Daoy (cell line): ENCODE results near the gene ROR2. TPM values are rescaled to one million over a fixed set of nuclear protein-coding genes. Genes with fewer than 3 reads are reported as not detected.

Experiments used
- DNase-seq: peaks from one replicate; pipeline ENCODE4 v3.0.0-alpha.2; 2015; ENCODE audit warnings: low read depth
- total RNA-seq: library from RNA; depleted of rRNA; stranded (reverse); fragments of >200 nt; shearing (Covaris generic); gene quantifications from 2 replicates; pipeline ENCODE4 v1.2.3, GENCODE V29; 2014

ROR2 gene
- total RNA-seq, 1 experiment from 2014 or later, result 1.8 TPM

GRCh38 chr9:91776409-91777291 lies 173.4 kb downstream of the ROR2 start:
- no peak for DNase-seq

DNA sequence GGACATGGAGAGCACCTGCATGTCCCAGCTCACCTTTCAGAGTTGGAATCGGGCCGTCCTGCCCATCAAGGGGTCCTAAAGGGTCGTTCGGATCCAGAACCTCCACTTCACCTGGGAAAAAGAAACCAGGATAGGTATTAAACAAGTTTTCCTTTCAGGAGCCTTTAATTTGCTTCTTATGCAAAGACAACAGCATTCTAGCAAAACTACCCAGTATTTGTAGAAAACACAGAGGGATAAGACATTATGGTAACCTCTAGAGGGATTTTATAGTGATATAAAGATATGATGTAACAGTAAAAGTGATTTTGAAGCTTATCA lies 174.4 kb downstream of the ROR2 start:
- DNase-seq, result no peak

DNA sequence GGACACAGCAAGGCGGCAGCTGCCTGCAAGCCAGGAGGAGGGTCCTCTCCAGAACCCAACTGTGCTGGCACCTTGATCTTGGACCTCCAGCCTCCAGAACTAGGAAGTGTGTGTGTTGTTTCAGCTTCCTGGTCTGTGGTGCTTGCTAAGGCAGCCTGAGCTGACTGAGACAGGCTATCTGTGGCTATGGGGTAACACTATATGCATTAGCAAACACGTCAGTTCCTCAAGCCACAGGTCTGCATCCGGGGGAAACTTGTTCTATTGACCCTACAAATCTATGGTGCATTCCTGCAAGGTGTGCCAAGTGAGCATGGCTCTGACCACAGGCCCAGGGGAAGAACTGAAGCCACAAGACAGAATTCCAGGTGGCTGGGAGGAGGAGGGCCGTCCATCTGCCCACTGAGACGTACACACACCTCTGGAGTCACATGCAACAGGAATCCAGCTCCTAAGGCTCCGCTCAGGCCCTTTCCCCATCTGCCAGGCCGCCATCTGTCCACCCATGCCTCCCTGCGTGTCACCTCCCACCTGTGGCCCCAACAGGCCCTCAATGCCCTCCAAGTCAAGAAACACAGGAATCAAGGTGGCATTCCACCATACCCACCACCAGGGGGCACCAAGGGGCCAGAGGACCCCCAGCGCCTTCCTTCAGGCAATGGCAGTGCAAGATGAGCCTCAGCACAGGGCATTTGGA lies 174.9 kb downstream of the ROR2 start:
- DNase-seq, result peak; percentile 76

DNA sequence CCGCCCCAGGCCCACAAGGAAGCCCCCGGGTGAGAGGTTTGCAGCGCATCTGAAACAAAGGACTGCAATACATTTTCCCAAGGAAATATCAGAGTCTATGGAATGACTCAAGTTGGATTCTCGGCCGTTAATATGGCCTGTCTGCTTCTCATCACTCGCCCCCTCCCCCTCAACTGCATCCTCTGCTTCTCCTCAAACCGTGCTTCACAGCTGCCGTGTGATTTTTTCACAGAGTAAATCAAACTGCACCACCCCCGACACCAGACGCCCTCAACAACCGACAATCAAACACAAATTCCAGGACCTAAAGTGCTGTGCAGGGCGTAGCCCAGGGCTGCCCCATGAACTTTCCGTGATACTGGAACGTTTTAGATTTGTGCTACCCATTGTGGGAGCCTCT lies 176.9 kb downstream of the ROR2 start:
- no peak for DNase-seq

GRCh38 chr9:91771864-91772263 lies 178.2 kb downstream of the ROR2 start:
- no peak for DNase-seq

DNA sequence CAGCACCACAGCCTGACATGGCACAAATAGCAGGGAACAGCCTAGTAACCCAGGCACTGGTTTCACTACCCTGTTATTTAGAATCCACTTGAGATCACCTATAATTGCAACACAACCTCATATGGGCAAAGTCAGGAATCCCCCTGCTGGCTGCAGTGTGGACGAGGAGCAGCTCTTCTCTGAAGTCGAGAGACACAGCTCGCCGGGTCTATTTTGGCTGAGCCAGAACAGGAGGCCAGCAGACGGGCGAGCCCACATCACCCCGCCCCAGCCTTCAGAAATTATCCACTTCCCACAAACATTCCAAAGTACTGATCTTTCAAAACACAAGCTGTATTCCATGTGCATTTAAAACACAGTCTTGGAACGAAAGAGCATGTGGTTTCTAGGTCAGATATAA lies 179.0 kb downstream of the ROR2 start:
- peak; percentile 86 for DNase-seq

DNA sequence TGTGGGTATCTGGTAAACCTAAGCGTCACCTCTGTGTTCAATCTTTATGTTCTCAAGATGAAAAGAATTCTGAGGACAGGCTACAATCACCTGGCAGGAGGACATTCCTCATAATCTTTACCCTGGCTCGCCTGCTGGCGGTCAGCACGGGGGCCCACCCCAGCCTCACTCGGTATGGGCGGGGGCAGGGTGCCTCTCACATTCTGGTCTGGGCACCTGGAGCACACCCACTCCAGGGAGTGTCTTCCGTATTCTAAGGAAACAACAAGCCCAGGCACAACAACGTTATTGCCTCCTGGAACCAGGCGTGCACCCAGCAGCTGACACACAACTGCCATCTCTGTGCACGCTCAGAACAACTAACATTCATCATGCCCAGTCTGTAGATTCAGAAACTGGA lies 179.8 kb downstream of the ROR2 start:
- DNase-seq, result no peak

GRCh38 chr9:91768977-91769916 lies 180.8 kb downstream of the ROR2 start:
- no peak for DNase-seq

GRCh38 chr9:91768507-91768906 lies 181.5 kb downstream of the ROR2 start:
- DNase-seq, result no peak

DNA sequence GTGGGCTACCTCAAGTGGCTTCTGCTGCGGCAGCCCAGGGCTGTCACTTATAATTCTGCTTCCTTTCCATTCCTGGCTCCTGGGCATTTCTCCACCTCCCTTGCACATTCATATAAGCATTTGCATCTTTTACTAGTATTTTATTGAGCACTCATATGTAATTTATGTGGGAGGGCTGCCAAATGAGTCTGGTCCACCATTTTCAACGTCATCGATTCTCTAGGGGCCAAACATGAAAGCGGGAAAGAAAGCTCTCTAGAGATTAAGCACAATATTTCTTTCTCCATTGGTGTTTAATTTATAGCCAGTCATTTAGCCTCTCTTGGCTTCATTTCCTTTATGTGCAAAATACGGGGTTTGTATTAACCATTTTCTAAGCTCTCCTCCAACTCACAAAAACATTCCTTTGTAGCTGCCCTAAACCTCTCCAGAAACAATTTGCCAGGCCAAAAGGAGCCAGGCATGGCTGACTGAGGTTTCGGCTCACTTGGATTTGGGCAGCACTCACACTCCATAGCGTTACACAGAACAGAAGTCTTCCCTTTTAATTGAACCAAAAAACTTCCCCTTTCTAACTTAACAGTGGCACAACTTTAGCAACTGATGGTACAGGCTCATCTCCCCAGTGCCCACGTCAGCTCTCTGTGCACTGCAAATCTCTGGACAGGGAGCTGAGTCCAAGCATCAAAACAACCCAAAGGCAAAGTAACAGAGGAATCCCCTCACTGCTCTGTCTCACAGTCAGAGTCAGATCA lies 183.5 kb downstream of the ROR2 start:
- DNase-seq, result no peak

- no peak for DNase-seq
Measured at GRCh38 chr9:91765296-91765695, 184.7 kb downstream of the ROR2 start.

DNA sequence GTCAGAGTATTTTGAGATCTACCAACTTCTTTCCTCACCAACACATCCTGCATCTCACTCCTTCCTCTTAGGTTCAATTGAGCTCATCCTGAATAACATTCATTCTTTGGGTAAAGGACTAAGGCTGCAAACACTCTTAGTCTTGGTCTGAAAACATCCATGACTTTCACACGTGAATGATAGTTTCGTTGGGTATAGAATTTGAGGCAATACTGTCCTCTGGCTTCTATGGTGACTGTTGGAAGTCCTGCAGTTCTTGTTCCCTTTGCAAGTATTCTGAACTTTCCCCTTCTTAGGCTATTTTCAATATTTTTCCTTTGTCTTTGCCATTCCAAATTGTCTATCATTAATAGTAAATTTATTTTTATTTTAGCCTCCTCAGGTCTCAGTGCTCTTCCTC lies 185.4 kb downstream of the ROR2 start:
- DNase-seq, result no peak

GRCh38 chr9:91761362-91761761 lies 188.7 kb downstream of the ROR2 start:
- DNase-seq, result no peak

GRCh38 chr9:91760906-91761305 lies 189.1 kb downstream of the ROR2 start:
- DNase-seq, result no peak

GRCh38 chr9:91758491-91758981 lies 191.5 kb downstream of the ROR2 start:
- DNase-seq, result peak; percentile 56

GRCh38 chr9:91757782-91758181 lies 192.2 kb downstream of the ROR2 start:
- no peak for DNase-seq

DNA sequence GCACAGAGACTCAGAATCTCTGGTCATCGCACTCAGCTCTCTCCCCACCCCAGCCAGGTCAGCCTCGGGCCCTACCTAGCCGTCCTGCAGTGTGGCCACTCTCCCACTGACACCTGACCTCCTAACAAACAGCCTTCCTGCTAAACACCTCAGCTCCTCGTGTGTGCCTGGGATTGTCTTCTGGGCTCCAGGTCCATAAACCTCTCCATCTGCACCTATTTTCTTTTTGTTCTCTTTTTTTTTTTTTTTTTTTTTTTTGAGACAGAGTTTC lies 193.6 kb downstream of the ROR2 start:
- no peak for DNase-seq

DNA sequence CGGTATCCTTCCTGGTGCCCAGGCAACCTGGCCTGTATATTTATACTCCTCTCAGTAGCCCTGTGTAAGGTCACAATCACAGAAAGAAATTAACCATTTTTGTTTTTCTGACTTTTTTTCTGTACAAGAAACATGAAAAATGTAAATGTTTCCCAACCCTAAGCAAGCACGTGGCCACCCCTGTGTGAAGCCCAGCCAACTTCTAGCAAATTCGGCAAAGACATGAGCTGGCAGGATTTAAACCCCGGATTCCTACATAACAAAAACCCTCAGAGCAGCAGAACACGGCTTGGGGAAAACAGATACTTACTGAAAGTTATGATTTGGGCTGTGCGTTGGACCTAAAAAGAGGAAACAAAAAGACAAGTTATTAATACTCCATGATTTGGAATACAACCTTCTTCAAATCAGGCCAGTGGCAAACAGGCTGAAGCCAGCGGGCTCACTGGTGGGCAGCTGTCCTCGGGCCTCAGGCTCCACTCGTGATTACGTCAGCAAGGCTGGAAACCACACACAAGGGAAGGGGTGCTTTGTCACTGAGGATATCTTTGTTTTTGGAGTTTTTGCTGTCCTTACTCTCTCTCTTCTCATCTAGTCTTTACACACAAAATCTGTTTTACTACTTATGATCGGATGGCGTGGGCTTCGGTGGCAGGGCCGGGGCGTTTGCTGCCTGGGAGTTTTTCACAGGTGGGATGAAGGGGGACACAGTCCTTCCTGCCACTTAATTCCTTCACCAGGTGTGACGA lies 194.1 kb downstream of the ROR2 start:
- DNase-seq, result no peak

DNA sequence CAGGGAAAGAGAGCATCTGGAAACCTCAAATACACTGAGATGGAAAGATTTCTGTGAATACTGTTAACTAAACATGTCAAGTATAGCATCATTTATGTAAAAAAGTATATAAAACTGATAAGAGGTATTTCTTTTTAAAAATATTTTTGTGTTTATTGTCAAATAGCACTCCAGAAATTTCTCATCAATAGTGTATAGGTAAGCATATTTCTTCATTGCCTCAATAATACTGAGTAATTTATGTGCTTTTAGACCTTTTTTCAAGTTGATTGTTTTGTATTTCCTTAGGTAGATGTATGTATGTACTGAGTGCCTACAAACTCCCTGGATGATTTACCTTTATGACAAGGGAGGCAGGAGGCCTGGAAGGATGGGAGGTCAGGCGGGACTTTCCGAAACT lies 196.3 kb downstream of the ROR2 start:
- no peak for DNase-seq

DNA sequence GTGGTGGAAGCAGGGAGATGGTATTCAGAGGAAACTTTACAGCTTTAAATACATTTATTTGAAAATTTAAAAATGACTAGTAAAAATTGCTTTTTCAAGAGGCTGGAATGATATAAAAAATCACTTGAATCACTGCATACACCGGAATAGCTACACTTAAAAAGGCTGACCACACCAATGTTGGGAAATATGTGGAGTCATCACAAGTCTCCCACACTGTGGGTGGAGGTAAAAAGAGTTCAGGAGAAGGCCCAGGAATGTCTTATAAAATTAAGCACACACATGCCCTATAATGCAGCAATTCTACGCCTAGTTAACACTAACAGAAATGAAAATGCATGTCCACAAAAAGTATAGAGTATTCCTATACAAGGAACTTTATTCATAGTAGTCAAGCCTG lies 198.1 kb downstream of the ROR2 start:
- no peak for DNase-seq

DNA sequence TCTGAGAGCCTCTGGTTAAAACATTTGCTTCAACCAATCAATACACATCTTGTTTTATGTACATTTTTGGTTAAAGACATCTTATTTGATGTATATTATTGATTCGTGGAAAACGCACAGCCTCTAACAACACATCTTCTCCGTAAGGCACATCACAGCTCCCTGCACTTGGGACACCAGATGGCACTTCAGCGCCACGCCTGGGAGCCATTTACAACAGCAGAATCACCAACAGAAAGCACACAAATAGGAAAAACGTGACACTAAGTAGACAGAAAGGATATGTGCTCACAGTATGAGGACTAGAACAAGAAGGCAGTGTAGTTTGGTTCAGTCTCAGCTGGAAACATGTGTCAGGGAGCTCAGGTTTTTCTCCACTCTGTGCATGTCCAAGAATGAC lies 199.7 kb downstream of the ROR2 start:
- DNase-seq, result no peak
